Keratinocyte (primary cell): ENCODE data around the gene LMNTD2. TPM values are rescaled to one million over a fixed set of nuclear protein-coding genes. Genes with fewer than 3 reads are reported as not detected.

Source experiments
- DNase-seq: peaks from one replicate; pipeline ENCODE4 v3.0.0-alpha.2; 2011; ENCODE audit warnings: low read depth, missing footprints, low spot score
- FAIRE-seq: peaks from 2 replicates; lab custom pipeline; 2011; peaks lifted over from hg19 to GRCh38; lab: Jason Lieb, UNC
- H2AFZ ChIP-seq: 2 replicates; pipeline ENCODE4 v1.6.0; 2012; ENCODE audit warnings: low read length, control low read depth, inconsistent platforms; ENCODE audit not compliant: control insufficient read depth
- H3K27ac ChIP-seq: 2 replicates; pipeline ENCODE4 v1.5.1; 2011; ENCODE audit warnings: low read length; ENCODE audit not compliant: control insufficient read depth, insufficient read depth
- H3K27me3 ChIP-seq: 3 replicates; pipeline ENCODE4 v1.6.0; 2011; ENCODE audit warnings: low read length; ENCODE audit not compliant: control insufficient read depth, insufficient read depth; ENCODE audit errors: extremely low read depth
- H3K36me3 ChIP-seq, 2 experiments: 2 replicates in 1 of 2; 3 replicates in 1 of 2; pipeline ENCODE4 v1.5.1; 2011; ENCODE audit warnings: low read length in 2 of 2, mild to moderate bottlenecking in 1 of 2; ENCODE audit not compliant: control insufficient read depth in 2 of 2, insufficient read depth in 2 of 2; ENCODE audit errors: extremely low read depth in 1 of 2
- H3K4me1 ChIP-seq: 3 replicates; pipeline ENCODE4 v1.5.1; 2011; ENCODE audit warnings: low read length; ENCODE audit not compliant: control insufficient read depth, insufficient read depth; ENCODE audit errors: extremely low read depth
- H3K4me2 ChIP-seq: 3 replicates; pipeline ENCODE4 v1.6.0; 2011; ENCODE audit warnings: low read depth, low read length; ENCODE audit not compliant: control insufficient read depth, insufficient read depth; ENCODE audit errors: extremely low read depth
- H3K4me3 ChIP-seq, 3 experiments: fragments of 200-600 bp in 1 of 3; sonication (generic) in 1 of 3; 2 replicates in 2 of 3; 3 replicates in 1 of 3; pipeline ENCODE4 v1.5.1; 2011 to 2016; ENCODE audit warnings: low read length in 3 of 3, mild to moderate bottlenecking in 3 of 3, control low read depth in 2 of 3, inconsistent platforms in 1 of 3, low read depth in 1 of 3, mixed read lengths in 1 of 3, mixed run types in 1 of 3, moderate library complexity in 1 of 3; ENCODE audit not compliant: control insufficient read depth in 2 of 3, insufficient read depth in 2 of 3; ENCODE audit errors: extremely low read depth in 1 of 3
- H3K79me2 ChIP-seq: 2 replicates; pipeline ENCODE4 v1.6.0; 2012; ENCODE audit warnings: low read length; ENCODE audit not compliant: control insufficient read depth, insufficient read depth
- H3K9ac ChIP-seq: 3 replicates; pipeline ENCODE4 v1.6.0; 2011; ENCODE audit warnings: low read length; ENCODE audit not compliant: control insufficient read depth, insufficient read depth; ENCODE audit errors: extremely low read depth
- H3K9me1 ChIP-seq: 3 replicates; pipeline ENCODE4 v1.6.0; 2011; ENCODE audit warnings: low read length; ENCODE audit not compliant: control insufficient read depth, insufficient read depth; ENCODE audit errors: extremely low read depth
- H3K9me3 ChIP-seq: 2 replicates; pipeline ENCODE4 v1.5.1; 2012; ENCODE audit warnings: low read depth, low read length; ENCODE audit not compliant: control insufficient read depth
- H4K20me1 ChIP-seq: 3 replicates; pipeline ENCODE4 v1.6.0; 2011; ENCODE audit warnings: low read length; ENCODE audit not compliant: control insufficient read depth, insufficient read depth; ENCODE audit errors: extremely low read depth
- CTCF ChIP-seq, 3 experiments: IDR thresholded peaks in 1 of 3; conservative IDR thresholded peaks in 1 of 3; optimal IDR thresholded peaks in 1 of 3; 2 replicates in 2 of 3; 3 replicates in 1 of 3; pipeline versions ENCODE3 to v1.5.1; 2011; ENCODE audit warnings: low read length in 3 of 3, mild to moderate bottlenecking in 3 of 3, moderate library complexity in 2 of 3, control low read depth in 1 of 3, inconsistent platforms in 1 of 3; ENCODE audit not compliant: insufficient read depth in 2 of 3; ENCODE audit errors: extremely low read depth in 1 of 3
- EZH2 ChIP-seq: IDR thresholded peaks from one replicate; pipeline ENCODE4 v1.6.1; 2012; ENCODE audit warnings: inconsistent platforms, mild to moderate bottlenecking, low read length, moderate library complexity
- dilution Hi-C: fragments of 300-500 bp; cut with MboI; formaldehyde crosslinking; loops from one replicate; pipeline ENCODE4 v1.7.0; 2020; ENCODE audit warnings: low sequenced_read_pairs; ENCODE audit not compliant: extremely low pct_ligation_motif_present
- polyA plus RNA-seq, 5 experiments: library from polyadenylated mRNA; depleted of rRNA in 3 of 5; stranded (reverse) in 3 of 5; stranded (forward) in 1 of 5; unstranded in 1 of 5; fragments of >200 nt; gene quantifications; 1 replicate in 1 of 5; 2 replicates in 3 of 5; 3 replicates in 1 of 5; pipeline versions ENCODE4 v1.2.1 to v1.2.3, GENCODE V29; 2011 to 2012; ENCODE audit warnings: missing spikeins in 2 of 5, low read depth in 1 of 5, low replicate concordance in 1 of 5

The LMNTD2 gene
- polyA plus RNA-seq, 1 donor (not counting 4 experiments of a cell fraction or from before 2014, with no cell fraction given): 1.2 TPM

DNA sequence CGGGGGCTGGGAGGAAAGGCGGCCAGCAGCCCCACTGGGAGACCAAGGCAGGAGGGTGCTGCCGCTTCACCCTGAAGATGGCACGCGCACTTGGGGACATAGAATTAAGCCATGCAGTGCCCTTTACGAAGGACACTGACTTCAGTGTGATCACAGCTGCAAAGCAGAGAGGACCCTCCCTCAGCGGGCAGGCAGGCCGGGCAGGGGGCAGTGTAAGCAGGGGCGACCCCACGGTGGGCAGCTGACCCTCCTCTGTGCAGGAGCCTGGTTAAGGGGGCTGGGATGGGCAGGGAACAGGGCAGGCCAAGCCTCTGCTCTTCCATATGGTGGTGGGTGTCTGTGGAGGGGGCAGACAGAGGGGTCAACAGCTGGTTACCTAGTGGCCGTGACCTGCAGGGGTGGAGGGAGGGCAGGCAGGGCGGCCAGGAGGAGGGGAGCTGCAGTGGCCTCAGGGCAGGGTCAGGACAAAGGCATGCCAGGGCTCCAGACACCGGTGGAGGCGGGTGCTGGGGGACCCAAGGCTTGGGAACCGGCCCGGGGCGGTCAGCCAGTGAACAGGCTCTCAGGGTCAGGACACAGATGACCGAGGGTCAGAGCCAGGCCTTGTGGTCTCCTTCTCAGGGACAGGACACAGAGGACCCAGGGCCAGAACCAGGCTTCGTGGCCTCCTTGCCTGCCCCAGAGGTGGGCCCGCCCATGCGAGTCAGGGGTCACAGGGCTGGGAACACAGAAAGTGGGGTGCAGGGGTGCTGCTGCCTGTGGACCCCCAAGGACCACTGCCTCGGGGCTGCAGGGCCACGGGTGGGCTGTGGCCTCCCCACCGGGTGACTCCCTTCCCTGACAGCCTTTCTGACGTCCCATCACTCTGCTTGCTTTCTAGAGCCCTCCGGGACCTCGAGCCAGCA lies 7.2 kb downstream of the LMNTD2 start:
- Histone ChIP-seq H3K27ac (no peak overlapping the region), H3K36me3 (no peaks in the 10 kb centered on the region), H3K4me3 (no peak overlapping the region), H2AFZ (no peak overlapping the region), H3K9me1 (no peaks in the 10 kb centered on the region), H3K4me1 (no peaks in the 10 kb centered on the region), H3K9me3 (no peaks in the 10 kb centered on the region), H3K9ac (no peak overlapping the region), H3K4me2 (no peak overlapping the region), H3K27me3 (peaks cover 31% of the 10 kb centered on the region), H3K79me2 (no peaks in the 10 kb centered on the region), H4K20me1 (no peaks in the 10 kb centered on the region)
- dilution Hi-C loops: no loop called here
- TF ChIP-seq CTCF (optimal IDR thresholded peaks at IDR 0.05 in 1 of 3, IDR thresholded peaks at IDR 0.05 in 1 of 3, conservative IDR thresholded peaks at IDR 0.05 in 1 of 3; ENCODE audit: extremely low read depth in 1 of 3, insufficient read depth in 2 of 3, low read length in 3 of 3) (no peak), EZH2 (no peak)
- DNase-seq (no peak), FAIRE-seq (no peak)

DNA sequence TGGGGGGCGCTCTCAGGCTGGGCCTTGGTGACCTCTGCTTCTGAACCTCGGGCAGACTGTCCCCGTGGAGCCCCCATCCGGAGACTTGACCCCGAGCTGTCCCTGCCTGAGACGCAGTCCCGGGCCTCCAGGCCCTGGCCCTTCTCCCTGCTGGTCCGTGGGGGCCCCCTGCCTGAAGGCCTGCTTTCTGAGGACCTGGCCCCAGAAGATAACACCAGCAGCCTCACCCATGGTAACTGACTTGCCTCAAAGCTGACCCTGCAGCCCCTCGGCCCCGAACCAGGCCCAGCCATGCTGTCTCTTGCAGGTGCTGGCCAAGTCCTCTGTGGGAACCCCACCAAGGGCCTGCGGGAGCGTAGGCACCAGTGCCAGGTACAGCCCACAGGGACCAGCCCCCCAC lies 8.9 kb downstream of the LMNTD2 start:
- H3K36me3 ChIP-seq: no peaks in the 10 kb centered on the region
- DNase-seq: no peak
- H3K4me3 ChIP-seq: no peak overlapping the region
- H3K9me3 ChIP-seq: no peaks in the 10 kb centered on the region
- H3K9ac ChIP-seq: no peak overlapping the region
- H3K4me2 ChIP-seq: no peak overlapping the region
- FAIRE-seq: no peak
- no peaks in the 10 kb centered on the region for H3K4me1 ChIP-seq
- H3K27me3 ChIP-seq: peaks cover 24% of the 10 kb centered on the region
- H3K79me2 ChIP-seq: no peaks in the 10 kb centered on the region
- H2AFZ ChIP-seq: no peak overlapping the region
- no peak overlapping the region for H3K27ac ChIP-seq
- dilution Hi-C loops: no loop called here
- TF ChIP-seq CTCF (optimal IDR thresholded peaks at IDR 0.05 in 1 of 3, IDR thresholded peaks at IDR 0.05 in 1 of 3, conservative IDR thresholded peaks at IDR 0.05 in 1 of 3; ENCODE audit: extremely low read depth in 1 of 3, insufficient read depth in 2 of 3, low read length in 3 of 3) (no peak), EZH2 (no peak)
- H3K9me1 ChIP-seq: no peaks in the 10 kb centered on the region
- no peaks in the 10 kb centered on the region for H4K20me1 ChIP-seq
